Fibroblast of skin of abdomen (primary cell): Measurements from ENCODE around the gene RGPD4.
A peak's percentile ranks its signal among the peaks of the same experiment; 100 is the strongest.

ENCODE experiments used
- DNase-seq: peaks from one replicate; pipeline ENCODE4 v3.0.0-alpha.2; 2013

The RGPD4 gene

DNA sequence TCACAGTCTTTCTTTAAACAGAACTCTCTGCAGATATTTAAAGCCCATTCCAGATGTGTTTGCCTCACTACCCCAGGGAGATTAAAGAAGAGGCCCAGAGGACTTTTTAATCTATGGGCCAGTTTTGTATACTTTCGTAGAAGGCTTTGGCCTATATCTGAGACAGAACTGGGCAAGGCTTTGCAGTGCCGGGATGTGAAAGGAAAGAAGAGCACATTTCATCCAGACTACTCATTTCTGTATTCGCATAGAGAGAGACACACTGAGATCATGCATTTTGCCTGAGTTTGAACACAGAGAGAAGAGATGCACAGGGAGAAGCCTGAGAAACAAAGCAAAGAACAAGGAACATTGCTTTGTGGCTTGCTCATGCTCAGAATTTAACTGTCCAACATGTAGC lies 104.7 kb downstream of the RGPD4 start:
- no peak for DNase-seq

- DNase-seq, result peak; percentile 85
These were observed 105.8 kb downstream of the RGPD4 start for GRCh38 chr2:107932488-107932887.

DNA sequence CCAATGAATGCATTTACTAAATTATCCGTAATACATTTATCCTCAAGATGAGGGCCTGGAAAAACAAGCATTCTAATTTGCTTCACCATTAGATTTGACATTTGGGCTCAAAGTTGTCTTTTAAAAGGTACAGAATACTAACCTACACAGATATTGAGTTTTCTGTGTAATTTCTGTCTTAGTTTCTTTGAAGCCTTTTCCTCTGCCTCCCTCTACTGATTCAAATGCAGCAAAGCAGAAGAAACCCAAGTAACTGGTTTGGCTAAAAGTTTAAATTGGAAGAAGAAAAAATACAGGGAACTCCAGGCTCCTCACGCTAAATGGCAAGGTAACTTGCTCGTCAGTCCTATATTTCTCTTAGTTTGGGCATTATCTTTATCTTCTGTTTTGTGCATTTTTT lies 106.3 kb downstream of the RGPD4 start:
- peak; percentile 31 for DNase-seq

DNA sequence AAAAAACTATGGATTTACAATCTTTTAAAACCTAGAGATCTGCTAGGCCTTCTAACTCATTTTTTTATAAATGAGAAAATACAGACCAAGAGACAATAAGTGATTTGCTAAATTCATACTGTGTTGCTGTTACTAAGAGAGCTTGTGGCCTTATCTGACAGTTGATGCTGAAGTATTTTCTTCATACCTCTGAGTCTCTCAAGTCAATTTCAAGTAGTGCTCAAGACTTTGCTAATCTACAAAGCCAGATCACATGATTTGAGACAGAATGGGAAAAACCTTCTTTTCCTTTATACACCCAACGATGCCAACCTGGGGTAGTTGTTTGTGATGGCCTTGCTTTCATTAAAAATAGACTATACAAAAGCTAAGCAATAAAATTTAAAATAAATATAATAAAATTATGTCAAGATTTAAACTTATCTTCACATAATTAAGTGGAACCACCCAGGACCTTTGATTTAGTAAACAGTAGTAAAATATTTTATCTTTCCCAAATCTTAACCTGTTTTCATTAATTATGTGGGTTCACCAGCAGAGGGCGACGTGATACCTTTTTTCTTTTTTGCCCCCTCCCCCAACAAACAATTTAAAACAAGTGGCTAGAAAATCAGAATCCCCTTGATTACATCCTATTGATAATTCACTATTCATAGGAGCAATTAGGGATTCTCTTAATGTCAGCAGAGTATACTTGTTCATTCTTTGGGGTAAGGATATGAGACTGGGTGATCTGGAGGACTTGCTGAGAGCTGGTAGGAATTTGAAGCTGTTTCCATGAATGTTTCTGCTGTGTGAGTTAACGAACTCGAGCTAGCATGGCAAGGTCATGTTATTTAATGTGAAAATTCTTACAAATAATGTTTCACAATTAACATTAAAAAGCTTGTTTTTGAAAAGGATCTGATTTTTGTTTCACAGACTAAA lies 110.0 kb downstream of the RGPD4 start:
- no peak for DNase-seq
